ENCODE measurements around the gene TMX2. TPM values are rescaled to one million over a fixed set of nuclear protein-coding genes. Genes with fewer than 3 reads are reported as not detected.

The TMX2 gene
- total RNA-seq, 4 donors from 2014 or later = 44.0 to 52.1 (median 50.0) TPM

DNA sequence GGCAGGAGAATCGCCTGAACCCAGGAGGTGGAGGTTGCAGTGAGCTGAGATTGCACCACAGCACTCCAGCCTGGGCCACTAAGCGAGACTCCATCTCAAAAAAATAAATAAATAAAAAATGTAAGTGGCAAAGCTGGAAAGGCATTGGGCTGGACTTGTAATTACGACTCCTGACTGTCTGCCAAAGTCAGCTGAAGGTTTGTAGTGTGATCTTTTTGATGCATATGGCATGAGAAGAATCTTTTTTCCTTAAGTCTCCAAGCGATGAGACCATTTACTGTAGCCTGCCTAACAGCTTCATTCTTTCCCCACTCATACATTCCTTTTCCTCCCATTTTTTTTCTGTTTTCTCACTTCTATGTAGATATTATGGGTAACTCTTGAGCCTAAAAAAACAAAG, 74.0 kb downstream of the TMX2 start:
- Histone ChIP-seq H3K27ac (peak overlapping the region; percentile 43 to 60 (median 52)), H3K9me3 (no peaks in the 10 kb centered on the region), H3K27me3 (no peaks in the 10 kb centered on the region), H3K4me3 (no peak overlapping the region), H3K4me1 (peaks cover 17 to 97% (median 25%) of the 10 kb centered on the region in 3 donors), H3K36me3 (peaks cover 0 to 3% of the 10 kb centered on the region in 2 donors)
- TF ChIP-seq, protein P1, sequence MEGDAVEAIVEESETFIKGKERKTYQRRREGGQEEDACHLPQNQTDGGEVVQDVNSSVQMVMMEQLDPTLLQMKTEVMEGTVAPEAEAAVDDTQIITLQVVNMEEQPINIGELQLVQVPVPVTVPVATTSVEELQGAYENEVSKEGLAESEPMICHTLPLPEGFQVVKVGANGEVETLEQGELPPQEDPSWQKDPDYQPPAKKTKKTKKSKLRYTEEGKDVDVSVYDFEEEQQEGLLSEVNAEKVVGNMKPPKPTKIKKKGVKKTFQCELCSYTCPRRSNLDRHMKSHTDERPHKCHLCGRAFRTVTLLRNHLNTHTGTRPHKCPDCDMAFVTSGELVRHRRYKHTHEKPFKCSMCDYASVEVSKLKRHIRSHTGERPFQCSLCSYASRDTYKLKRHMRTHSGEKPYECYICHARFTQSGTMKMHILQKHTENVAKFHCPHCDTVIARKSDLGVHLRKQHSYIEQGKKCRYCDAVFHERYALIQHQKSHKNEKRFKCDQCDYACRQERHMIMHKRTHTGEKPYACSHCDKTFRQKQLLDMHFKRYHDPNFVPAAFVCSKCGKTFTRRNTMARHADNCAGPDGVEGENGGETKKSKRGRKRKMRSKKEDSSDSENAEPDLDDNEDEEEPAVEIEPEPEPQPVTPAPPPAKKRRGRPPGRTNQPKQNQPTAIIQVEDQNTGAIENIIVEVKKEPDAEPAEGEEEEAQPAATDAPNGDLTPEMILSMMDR (IDR thresholded peaks at IDR 0.05) = no peak
- TF ChIP-seq POLR2AphosphoS5 (IDR thresholded peaks at IDR 0.05) (no peak), EP300 (IDR thresholded peaks at IDR 0.05) (no peak), POLR2A (IDR thresholded peaks at IDR 0.05) (no peak)
- 29 to 76% methylated on average over 3 to 4 of the region's 4 CpGs for WGBS, 2 donors (ENCODE audit: low coverage in 1 of 2)
- no peak for ATAC-seq

DNA sequence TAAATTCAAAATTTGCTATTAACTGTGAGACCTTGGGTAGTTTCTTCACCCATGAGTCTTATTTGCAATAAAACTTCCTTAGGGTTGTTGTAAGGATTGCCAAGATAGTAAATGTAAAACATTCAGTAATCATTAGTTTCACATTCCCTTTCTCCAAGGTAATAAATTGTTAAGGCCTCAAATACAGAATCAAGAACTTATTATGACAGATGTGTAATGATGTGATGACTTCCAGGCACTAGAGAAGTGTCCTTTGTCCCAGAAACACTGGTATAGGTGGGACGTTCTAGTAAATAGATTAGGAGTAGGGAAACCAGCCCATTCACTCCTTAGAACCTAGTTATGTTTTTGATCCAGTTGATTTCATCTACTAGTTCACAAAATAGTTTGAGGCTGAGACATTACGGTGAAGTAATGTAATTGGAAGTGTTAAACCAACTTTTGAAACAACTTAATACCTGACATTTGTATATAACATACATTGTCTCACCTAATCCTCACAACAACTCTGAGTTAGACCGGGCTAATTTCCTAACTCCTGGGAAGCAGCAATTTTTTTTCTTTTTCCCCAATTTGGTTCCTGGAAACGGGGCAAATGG, 74.7 kb downstream of the TMX2 start:
- H3K27ac ChIP-seq = peak overlapping the region; percentile 43 to 60 (median 52)

DNA sequence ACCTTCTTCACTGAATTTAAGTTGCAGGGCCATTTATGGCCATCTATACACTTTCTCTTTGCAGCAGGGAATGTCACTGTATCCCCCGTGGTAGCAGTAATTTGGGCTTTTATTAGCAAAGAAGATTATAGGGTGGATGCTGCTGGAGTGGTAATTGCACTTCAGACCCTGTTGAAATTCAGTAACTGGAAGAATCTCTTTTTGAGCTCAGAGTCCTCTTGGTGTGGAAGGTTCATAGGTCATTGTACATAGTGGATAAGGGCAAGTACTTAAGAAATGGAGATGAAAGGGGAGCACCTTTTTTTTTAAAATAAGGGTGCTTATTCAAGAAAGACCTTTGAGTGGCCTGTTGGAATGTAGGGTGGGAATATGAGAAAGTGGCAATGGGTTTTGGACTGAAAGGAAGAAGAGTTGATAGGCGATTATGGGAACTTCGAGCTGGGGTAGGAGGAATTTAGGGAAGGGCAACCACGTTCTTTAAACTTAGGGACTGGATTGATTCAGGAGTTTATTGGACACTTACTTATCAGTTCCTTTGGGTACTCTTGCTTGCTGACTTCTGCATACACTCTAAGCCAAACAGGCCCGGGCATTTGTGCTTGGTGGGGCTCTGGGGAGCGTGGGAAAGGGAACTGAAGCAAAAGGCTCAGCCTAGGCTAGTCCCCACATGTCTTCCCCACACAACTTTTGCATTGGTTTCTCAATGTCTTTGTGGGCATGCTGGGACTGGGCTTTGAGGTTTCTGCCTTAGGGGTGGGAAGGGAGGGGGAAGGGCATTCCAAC, 75.7 kb downstream of the TMX2 start:
- Histone ChIP-seq H3K27me3 (no peaks in the 10 kb centered on the region), H3K9me3 (no peaks in the 10 kb centered on the region), H3K36me3 (peaks cover 0 to 9% of the 10 kb centered on the region in 2 donors), H3K4me3 (no peak overlapping the region), H3K4me1 (peaks cover 13 to 98% (median 27%) of the 10 kb centered on the region in 3 donors), H3K27ac (peak overlapping the region in 3 of 4 donors; percentile 33 to 60 (median 46))
- no peak for ATAC-seq
- 55 to 78% methylated on average over 5 of the region's 6 CpGs for whole genome bisulfite sequencing, 2 donors (ENCODE audit: low coverage in 1 of 2)
- no peak for TF ChIP-seq EP300 (IDR thresholded peaks at IDR 0.05)
- TF ChIP-seq POLR2AphosphoS5 (IDR thresholded peaks at IDR 0.05) = no peak
- TF ChIP-seq, protein P1 (IDR thresholded peaks at IDR 0.05) = no peak
- TF ChIP-seq POLR2A (IDR thresholded peaks at IDR 0.05) = no peak

More for the DNA sequence above, 74.7 kb downstream of the TMX2 start:
- no peak for TF ChIP-seq POLR2AphosphoS5 (IDR thresholded peaks at IDR 0.05)
- no peak for TF ChIP-seq POLR2A (IDR thresholded peaks at IDR 0.05)
- TF ChIP-seq, protein P1 (IDR thresholded peaks at IDR 0.05) = no peak
- TF ChIP-seq EP300 (IDR thresholded peaks at IDR 0.05) = no peak
- Histone ChIP-seq H3K27me3 (no peaks in the 10 kb centered on the region), H3K4me1 (peaks cover 15 to 97% (median 19%) of the 10 kb centered on the region in 3 donors), H3K9me3 (no peaks in the 10 kb centered on the region), H3K4me3 (no peak overlapping the region), H3K36me3 (peaks cover 0 to 9% of the 10 kb centered on the region in 2 donors)
- ATAC-seq = no peak
- WGBS, 2 donors (ENCODE audit: low coverage in 1 of 2) = 48 to 69% methylated on average over 4 of the region's 4 CpGs

DNA sequence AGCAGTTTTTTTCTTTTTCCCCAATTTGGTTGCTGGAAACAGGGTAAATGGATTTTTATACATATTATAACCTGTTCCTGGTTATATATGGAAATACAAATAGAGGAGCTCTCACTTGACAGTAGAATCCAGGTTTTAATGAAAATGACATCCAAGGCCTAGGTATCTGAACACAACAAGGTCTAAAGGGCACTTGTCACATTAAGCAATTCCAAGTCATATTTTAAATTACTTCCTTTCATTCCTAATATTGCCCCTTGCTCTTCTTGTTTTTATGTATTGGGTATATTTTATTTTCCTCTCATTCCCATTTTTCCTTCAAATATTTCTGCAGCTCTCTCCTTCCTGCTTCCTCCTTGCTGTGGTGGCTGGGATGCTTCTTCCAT, 76.3 kb downstream of the TMX2 start:
- Histone ChIP-seq H3K4me1 (peaks cover 13 to 98% (median 33%) of the 10 kb centered on the region in 3 donors), H3K36me3 (peaks cover 0 to 9% of the 10 kb centered on the region in 2 donors), H3K27me3 (no peaks in the 10 kb centered on the region), H3K4me3 (no peak overlapping the region), H3K9me3 (no peaks in the 10 kb centered on the region), H3K27ac (peak overlapping the region in 2 of 4 donors; percentile 23 to 60)
- ATAC-seq = no peak
- no peak for TF ChIP-seq EP300 (IDR thresholded peaks at IDR 0.05)
- TF ChIP-seq POLR2A (IDR thresholded peaks at IDR 0.05) = no peak
- TF ChIP-seq POLR2AphosphoS5 (IDR thresholded peaks at IDR 0.05) = no peak
- TF ChIP-seq, protein P1 (IDR thresholded peaks at IDR 0.05) = no peak

Small RNA genes lying within 50 kb of the gene (small RNA-seq; reads per million reads assigned to genes)
- gene TMX2-CTNND1 = 0 reads per million in 4 donors

Other genes with a start within 250 kb of the TMX2 start
- gene SLC43A1, start 196.9 kb upstream of the TMX2 start, total RNA-seq = 10 to 100 TPM; 14.8 to 36.6 (median 19.7) TPM
- gene TIMM10, start 181.8 kb upstream of the TMX2 start, total RNA-seq = 10 to 100 TPM; 23.5 to 29.0 (median 27.9) TPM
- gene SMTNL1, start 175.0 kb upstream of the TMX2 start, total RNA-seq = not detected
- 10 to 100 TPM; 15.3 to 34.6 (median 28.3) TPM for gene UBE2L6, start 144.9 kb upstream of the TMX2 start, total RNA-seq
- gene SERPING1, start 114.9 kb upstream of the TMX2 start, total RNA-seq = 100 to 1,000 TPM; 237 to 689 (median 443) TPM
- gene YPEL4, start 62.7 kb upstream of the TMX2 start, total RNA-seq = 1 to 10 TPM; 1.2 to 3.3 (median 1.5) TPM
- gene CLP1, start 54.8 kb upstream of the TMX2 start, total RNA-seq = 10 to 100 TPM; 11.4 to 21.7 (median 16.6) TPM
- gene ZDHHC5, start 44.5 kb upstream of the TMX2 start, total RNA-seq = 10 to 100 TPM; 34.3 to 52.1 (median 45.8) TPM
- 10 to 100 TPM; 10.4 to 15.5 (median 12.5) TPM for gene MED19, start 378 bp upstream of the TMX2 start, total RNA-seq
- gene SELENOH, start 28.9 kb downstream of the TMX2 start, total RNA-seq = 100 to 1,000 TPM in 2 of 4 donors, 10 to 100 TPM in 2; 81.2 to 143 (median 97.0) TPM
- gene BTBD18, start 39.2 kb downstream of the TMX2 start, total RNA-seq = not detected
- 100 to 1,000 TPM in 1 of 4 donors, 10 to 100 TPM in 3; 87.6 to 123 (median 93.8) TPM for gene CTNND1, start 49.2 kb downstream of the TMX2 start, total RNA-seq

Data from gastroesophageal sphincter (tissue), 4 donors.